Cardiac fibroblast (primary cell): ENCODE measurements around the gene CAMKMT.

Experiments used
- DNase-seq, 2 donors: peaks; one replicate each; pipeline versions ENCODE4 v3.0.0 to v3.0.0-alpha.2; 2010; ENCODE audit warnings: low read depth in 2 of 2
- H3K4me3 ChIP-seq, 2 donors: replicated peaks in 1 of 2; 1 replicate in 1 of 2; 2 replicates in 1 of 2; pipeline ENCODE4 v1.5.1; 2011; ENCODE audit warnings: low read depth in 2 of 2, low read length in 2 of 2, mild to moderate bottlenecking in 2 of 2, moderate library complexity in 1 of 2
- TF ChIP-seq, protein P1 (sequence below): IDR thresholded peaks from one replicate; pipeline ENCODE4 v1.5.1; 2011; ENCODE audit warnings: low read depth, mild to moderate bottlenecking, low read length, inconsistent platforms

Gene CAMKMT

DNA sequence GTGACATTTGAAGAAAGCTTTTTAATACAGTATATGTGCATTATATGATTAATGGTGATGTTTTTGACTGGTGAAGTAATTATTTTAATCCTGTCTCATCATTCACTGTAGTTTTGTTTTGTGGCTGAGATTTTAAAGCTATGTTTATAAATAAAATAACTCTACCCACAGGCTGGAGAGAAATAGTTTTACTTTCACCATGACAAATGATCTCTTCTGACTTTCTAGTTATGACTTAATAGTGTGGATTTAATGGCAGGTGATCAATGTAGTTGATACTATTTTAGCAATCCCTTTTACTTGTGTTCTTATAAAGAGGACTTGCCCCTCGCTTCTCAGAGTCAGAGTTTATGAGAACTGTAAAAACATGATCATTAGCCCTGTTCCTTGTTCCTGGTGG, 290.2 kb downstream of the CAMKMT start:
- no peak for DNase-seq
- no peak overlapping the region for H3K4me3 ChIP-seq
- TF ChIP-seq, protein P1, sequence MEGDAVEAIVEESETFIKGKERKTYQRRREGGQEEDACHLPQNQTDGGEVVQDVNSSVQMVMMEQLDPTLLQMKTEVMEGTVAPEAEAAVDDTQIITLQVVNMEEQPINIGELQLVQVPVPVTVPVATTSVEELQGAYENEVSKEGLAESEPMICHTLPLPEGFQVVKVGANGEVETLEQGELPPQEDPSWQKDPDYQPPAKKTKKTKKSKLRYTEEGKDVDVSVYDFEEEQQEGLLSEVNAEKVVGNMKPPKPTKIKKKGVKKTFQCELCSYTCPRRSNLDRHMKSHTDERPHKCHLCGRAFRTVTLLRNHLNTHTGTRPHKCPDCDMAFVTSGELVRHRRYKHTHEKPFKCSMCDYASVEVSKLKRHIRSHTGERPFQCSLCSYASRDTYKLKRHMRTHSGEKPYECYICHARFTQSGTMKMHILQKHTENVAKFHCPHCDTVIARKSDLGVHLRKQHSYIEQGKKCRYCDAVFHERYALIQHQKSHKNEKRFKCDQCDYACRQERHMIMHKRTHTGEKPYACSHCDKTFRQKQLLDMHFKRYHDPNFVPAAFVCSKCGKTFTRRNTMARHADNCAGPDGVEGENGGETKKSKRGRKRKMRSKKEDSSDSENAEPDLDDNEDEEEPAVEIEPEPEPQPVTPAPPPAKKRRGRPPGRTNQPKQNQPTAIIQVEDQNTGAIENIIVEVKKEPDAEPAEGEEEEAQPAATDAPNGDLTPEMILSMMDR = no peak

DNA sequence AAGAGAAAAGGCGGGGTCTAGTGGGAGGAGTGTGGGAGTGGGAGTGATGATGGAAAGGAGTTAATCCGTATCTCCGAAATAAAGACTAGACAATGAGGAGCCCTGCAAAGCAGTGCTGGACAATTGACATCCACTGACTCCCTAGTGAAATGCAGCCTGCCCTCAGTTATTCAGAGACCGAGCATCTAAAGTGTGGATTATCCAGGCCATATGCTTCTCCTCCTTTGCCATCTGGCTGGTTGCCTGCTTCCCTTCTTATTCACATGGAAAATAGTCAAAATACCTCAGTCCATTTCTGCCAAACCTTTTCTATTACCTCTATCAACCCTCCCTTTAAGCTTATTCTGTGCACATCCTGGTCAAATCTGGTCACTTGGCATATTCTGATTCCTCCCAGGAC, 291.0 kb downstream of the CAMKMT start:
- H3K4me3 ChIP-seq = no peak overlapping the region
- DNase-seq = no peak
- TF ChIP-seq, protein P1 = no peak

DNA sequence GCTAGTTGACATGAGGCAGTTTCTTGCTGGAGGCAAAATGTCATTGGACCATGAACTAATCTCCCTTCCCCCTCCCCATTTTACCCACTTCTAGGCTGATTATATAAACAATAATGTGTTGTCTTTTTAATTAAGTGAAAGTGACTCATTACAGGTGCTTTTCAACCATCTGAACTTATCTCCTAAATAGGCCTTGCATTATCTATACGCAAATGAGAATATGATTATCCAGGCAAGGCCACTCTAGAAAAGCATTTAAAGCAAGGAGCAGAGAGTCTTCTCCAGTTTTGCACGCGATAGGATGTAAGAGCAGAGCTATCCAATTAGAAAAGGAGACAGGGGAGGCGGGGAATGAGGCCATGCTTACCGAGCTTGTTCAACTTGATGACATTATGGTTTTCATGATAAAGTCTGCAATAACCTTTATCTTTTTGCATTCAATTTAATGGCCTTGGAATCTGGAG, 293.7 kb downstream of the CAMKMT start:
- TF ChIP-seq, protein P1 = no peak
- H3K4me3 ChIP-seq = no peak overlapping the region
- no peak for DNase-seq

DNA sequence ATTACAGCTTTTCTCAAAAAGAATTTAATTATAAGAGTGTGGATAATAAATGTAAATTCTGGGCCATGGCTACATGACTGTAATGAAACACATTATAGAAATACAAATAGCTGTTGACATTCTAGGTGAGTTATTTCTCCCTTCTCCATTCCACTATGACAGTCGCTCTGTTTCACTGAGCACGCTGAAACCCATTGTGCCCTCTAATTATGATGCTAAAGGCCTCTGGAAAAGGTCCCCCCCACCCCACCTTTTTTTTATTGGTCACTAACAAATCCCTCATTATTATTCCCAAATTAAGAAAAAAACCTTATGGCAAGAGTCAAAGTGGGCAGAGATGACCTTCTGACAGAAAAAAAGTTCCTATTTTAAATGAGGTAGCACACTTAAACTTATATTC, 294.7 kb downstream of the CAMKMT start:
- TF ChIP-seq, protein P1 = no peak
- H3K4me3 ChIP-seq = no peak overlapping the region
- DNase-seq = no peak

DNA sequence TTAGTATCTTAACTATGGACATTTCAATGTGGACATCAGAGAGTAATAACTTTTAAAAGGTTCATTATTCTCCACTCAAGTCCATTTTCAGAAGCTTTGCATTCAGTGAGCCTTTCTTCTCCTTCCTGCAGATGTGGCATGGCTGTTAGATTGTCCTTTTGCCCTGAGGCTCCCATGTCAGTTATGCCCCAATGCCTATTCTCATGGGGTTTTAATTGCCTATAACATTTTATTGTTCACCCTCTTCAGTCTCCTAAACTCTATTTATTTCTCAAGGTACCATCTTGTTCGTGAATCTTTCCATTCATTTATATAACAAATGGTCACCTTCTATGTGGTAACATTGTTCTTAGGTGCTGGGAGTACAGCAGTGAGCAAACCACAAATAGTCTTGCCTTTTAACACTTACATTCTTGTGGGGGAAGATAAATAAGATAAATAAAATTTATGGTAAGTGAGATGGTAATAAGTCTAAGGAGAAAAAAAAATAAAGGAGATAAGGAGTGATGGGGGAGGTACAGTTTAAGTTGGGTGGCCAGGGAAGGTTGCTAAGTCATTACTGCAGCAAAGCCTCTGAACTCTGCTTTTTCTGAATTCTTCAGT, 301.8 kb downstream of the CAMKMT start:
- no peak overlapping the region for H3K4me3 ChIP-seq
- no peak for DNase-seq
- TF ChIP-seq, protein P1 = no peak

DNA sequence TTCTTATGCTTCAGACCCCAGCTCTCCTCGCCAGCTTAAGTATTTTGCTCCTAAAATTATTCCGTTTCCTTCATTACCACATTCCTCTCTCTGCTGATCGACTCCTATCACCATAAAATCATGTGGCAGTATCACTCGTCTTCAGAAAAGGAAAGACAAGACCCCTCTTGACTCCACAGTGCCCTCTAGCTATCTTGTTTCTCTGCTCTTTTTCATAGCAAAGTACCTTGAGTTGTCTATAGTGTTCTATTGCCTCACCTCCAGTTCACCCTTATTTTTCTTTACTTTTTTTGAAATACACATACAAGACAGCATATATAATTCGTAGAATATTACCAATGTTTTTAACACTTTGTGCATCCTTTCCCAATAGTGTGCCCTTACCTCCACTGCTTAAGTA, 306.6 kb downstream of the CAMKMT start:
- TF ChIP-seq, protein P1 = peak; percentile 21
- H3K4me3 ChIP-seq = no peak overlapping the region
- DNase-seq = peak in 1 of 2 donors; percentile 18

DNA sequence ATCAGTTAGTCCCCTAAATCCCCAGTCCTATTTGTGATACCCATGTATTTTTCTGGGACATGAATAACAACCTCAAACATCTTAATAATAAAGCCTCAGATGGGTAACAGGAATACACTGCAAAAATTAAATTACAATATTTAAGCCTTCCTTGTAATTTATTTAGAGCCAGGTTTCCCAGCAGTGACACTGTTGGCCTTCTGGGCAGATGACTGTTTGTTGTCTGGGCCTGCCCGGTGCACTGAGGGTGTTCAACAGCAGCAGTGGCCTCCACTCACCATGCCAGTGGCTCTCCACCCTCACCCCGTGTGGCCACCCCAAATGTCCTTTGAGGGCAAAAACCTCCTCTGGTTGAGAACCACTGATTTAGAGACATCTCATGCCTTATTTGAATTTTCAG, 309.5 kb downstream of the CAMKMT start:
- TF ChIP-seq, protein P1 = no peak
- DNase-seq = no peak
- H3K4me3 ChIP-seq = no peak overlapping the region
